NCI-H345 treated with DMSO at 0.1 percent for 48 hours (cell line): Measurements from ENCODE around the gene RUNX2.
"Not testable (repeated sequence)": the region's sequence is repeated elsewhere in the genome, so short reads cannot be mapped to it uniquely, and the experiment has no call there.

ENCODE experiments used
- DNase-seq: peaks from one replicate; lab custom pipeline; 2025; ENCODE audit not compliant: unreplicated experiment; lab: John Stamatoyannopoulos, UW

The RUNX2 gene

GRCh38 chr6:45548657-45549515 lies 220.8 kb downstream of the RUNX2 start:
- DNase-seq, result no peak

GRCh38 chr6:45552536-45552935 lies 224.4 kb downstream of the RUNX2 start:
- DNase-seq, result no peak

GRCh38 chr6:45553730-45554344 lies 225.7 kb downstream of the RUNX2 start:
- no peak for DNase-seq

- DNase-seq, result no peak
Measured at GRCh38 chr6:45554591-45554990, 226.5 kb downstream of the RUNX2 start.

- DNase-seq, result no peak
Measured at GRCh38 chr6:45555981-45556771, 228.0 kb downstream of the RUNX2 start.

- no peak for DNase-seq
Measured at GRCh38 chr6:45556828-45557227, 228.7 kb downstream of the RUNX2 start.

GRCh38 chr6:45557454-45557853 lies 229.3 kb downstream of the RUNX2 start:
- DNase-seq, result no peak

- DNase-seq, result no peak
Measured at GRCh38 chr6:45558858-45559257, 230.7 kb downstream of the RUNX2 start.

- not testable (repeated sequence) for DNase-seq
Measured at GRCh38 chr6:45560321-45560820, 232.2 kb downstream of the RUNX2 start.

- no peak for DNase-seq
Measured at GRCh38 chr6:45562171-45562570, 234.0 kb downstream of the RUNX2 start.

GRCh38 chr6:45563041-45563440 lies 234.9 kb downstream of the RUNX2 start:
- DNase-seq, result no peak

GRCh38 chr6:45563844-45564243 lies 235.7 kb downstream of the RUNX2 start:
- no peak for DNase-seq

- no peak for DNase-seq
Measured at GRCh38 chr6:45566882-45567281, 238.8 kb downstream of the RUNX2 start.

GRCh38 chr6:45567879-45568278 lies 239.7 kb downstream of the RUNX2 start:
- no peak for DNase-seq

- no peak for DNase-seq
Measured at GRCh38 chr6:45568626-45569025, 240.5 kb downstream of the RUNX2 start.

GRCh38 chr6:45569210-45569945 lies 241.2 kb downstream of the RUNX2 start:
- DNase-seq, result no peak

- no peak for DNase-seq
Measured at GRCh38 chr6:45571159-45571558, 243.0 kb downstream of the RUNX2 start.

GRCh38 chr6:45572833-45573232 lies 244.7 kb downstream of the RUNX2 start:
- DNase-seq, result no peak

GRCh38 chr6:45574014-45574461 lies 245.9 kb downstream of the RUNX2 start:
- DNase-seq, result no peak

- DNase-seq, result no peak
Measured at GRCh38 chr6:45574885-45575284, 246.8 kb downstream of the RUNX2 start.
